HG03460 (cell line): Measurements from ENCODE around the gene TOMM6.

Source experiments
- ATAC-seq: cut with Tn5 transposase; IDR thresholded peaks from one replicate; pipeline ENCODE4 v1.9.1; 2021; ENCODE audit not compliant: unreplicated experiment

The TOMM6 gene

DNA sequence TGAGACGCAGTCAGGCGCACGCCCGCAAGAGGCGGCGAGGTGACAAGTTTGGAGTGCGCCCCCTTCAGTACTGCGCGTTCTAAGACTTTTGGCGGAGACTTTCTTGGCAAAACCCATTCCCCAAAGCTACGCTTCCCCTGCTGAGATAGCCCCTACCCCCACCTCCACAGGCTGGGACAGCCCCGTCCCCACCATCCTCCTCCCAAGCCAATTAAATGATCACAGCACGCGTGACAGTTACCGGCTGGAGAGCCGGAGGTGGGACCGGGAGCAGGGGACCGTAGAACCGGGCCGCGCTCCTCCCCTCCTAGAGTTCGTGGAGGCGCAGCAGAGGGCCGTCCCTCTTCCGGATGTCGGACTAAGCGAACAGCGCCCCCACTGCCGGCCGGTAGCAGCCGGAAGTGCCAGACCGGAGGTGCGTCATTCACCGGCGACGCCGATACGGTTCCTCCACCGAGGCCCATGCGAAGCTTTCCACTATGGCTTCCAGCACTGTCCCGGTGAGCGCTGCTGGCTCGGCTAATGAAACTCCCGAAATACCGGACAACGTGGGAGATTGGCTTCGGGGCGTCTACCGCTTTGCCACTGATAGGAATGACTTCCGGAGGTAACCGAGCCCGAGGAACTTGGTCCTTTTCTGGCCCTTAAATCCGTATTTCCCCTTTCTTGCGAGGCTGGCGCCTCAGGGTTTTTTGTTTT, at the start of gene TOMM6:
TOMM6 (plus strand) TSS at position 476 of the 699 bp plus-strand sequence; CDS start at position 480, 4 bp downstream.
- peak; percentile 69 for ATAC-seq

DNA sequence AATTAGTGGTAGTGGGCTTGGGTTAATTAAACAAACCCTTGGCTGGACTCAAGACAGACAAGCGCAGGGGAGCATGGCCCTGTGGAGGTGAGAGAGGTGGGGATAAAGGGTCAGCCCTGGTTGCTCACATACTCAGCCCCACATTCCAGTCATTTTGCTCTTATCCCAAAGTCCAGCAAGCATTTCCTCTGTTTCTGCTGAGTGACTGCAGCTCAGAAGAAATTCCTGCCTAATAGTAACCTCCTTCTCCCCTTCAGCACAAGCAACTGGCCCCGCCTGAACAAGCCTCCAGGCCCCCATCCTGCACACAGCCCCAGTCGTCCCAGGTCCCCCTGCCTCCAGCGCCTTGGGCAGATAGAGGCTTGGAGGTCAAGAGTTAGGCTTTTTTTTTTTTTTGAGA, 48.5 kb upstream of the TOMM6 start:
- ATAC-seq: no peak

GRCh38 chr6:41740366-41741162, 46.9 kb upstream of the TOMM6 start:
- ATAC-seq: no peak

DNA sequence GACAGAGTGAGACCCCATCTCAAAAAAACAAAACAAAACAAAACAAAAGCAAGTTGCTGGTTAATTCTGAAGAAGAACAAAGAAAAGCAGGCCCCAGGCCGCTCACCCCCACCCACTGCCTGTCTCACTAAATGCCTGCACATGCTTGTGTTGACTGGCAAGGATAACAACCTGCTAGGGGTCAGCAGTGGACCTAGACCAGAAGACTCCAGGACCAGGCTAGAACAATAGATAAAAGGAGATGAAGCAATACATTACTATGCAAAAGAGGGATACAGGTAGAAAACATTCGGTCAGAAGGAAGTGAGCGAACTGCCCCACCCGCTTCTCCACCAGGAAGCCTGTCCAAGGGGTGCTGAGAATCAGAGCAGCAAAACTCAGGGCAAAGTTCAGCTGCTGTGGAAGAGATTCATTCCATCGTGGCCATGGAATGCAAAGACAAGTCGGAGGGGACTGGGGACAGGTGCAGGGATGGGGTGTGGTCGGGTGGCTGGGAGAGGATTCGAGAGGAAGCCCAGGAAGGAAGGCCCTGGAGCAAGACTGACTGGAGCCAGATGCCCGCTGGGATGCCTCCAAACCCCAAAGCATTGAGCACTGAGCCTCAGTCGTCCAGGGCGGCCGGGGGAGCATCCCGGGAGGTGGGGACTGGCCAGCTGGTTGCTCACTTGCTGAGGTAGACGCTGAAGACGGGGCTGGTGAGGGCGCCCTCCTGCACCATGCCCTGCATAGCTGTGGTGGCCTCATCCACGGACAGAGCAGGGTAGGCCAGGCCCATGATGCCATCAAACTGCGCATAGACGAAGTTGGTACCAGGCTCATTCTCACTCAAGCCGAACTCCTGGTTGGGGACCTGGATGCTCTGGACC, 45.6 kb upstream of the TOMM6 start:
- ATAC-seq: no peak

GRCh38 chr6:41743406-41744235, 43.9 kb upstream of the TOMM6 start:
- ATAC-seq: no peak

DNA sequence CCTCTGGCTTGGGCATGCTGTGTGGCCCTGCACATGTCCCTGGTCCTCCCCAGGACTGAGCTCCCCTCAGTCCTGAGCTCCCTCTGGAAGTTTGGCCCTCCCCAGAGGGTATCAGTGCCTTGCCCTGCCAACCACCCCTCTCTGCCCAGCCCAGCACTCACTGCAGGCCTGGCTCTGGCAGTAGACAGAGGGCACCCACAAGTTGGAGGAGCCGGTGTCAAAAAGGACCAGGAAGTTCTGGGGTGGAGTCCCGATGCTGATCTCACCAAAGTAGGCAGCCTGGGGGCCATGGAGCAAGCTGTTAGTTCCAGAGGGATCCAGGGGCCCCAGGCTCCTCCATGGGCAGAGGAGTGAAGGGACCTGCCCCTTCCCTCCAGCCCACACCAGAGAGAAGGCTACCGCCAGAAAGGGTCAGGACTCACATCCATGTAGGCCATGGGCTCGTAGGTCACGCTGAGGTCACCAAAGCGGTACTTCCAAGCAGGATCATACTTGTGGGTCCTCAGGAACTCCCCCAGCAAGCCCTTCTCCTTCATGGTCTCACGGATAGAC, 43.2 kb upstream of the TOMM6 start:
- no peak for ATAC-seq

GRCh38 chr6:41746107-41746506, 41.4 kb upstream of the TOMM6 start:
- no peak for ATAC-seq

DNA sequence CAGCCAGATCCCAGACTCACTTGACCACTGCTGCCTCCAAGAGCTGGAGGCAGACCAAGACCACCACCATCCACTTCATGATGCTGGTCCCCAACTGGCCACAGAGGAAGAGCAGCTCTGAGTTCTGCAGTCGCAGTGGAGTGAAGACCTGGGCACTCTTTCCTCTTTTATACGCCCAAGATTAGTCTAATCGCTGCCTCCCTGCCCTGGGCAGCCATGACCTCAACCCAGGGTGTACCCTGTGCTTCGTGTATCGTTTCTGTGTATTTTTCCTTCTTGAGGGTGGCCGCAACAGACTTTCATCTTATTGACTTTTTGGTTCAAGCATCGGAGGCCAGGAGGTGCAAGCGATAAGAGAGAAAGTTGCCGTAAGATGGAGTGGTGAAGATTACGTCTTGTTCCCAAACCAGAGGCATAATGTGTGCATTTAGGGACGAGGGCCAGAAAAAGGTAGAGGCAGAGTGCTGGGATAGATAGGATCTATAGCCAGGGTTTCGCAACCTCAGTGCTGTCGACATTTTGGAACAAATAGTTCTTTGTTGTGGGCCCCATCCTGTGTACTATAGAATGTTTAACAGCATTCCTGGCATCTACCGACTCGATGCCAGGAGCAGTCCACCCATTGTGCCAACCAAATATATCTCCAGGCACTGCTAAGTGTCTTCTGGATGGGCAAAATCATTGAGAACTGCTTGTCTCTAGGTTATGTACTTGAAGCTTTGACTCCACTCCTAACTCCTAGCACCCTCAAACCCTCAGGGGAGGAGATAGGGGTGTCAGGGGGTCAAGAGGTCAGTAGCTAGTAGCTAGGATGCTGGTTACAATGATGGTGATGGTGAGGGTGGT, 40.0 kb upstream of the TOMM6 start, which contains the start of gene PGC:
PGC (minus strand) TSS at position 142 of the 846 bp plus-strand sequence; CDS start at position 79, 63 bp downstream.
- no peak for ATAC-seq

GRCh38 chr6:41748102-41748477, 39.4 kb upstream of the TOMM6 start:
- ATAC-seq: no peak

DNA sequence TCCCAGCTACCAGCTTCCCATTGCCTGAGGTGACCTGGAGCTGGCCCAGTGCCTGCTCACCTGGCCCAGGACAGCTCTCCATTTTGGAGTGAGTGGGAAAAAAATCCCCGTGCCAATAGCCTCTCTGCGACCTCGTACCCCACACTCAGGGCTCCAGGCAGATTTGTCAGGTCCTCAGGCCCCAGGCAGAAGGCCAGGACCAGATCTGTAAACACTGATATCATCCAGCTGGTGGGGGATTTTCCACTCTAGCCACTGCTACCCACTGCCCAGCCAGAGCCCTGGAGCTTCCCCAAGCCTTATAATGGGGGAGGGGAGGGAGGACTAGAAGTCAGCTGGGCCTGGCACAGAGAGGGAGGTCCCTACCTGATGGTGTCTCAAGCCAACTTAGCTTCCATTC, 39.0 kb upstream of the TOMM6 start:
- ATAC-seq: no peak

DNA sequence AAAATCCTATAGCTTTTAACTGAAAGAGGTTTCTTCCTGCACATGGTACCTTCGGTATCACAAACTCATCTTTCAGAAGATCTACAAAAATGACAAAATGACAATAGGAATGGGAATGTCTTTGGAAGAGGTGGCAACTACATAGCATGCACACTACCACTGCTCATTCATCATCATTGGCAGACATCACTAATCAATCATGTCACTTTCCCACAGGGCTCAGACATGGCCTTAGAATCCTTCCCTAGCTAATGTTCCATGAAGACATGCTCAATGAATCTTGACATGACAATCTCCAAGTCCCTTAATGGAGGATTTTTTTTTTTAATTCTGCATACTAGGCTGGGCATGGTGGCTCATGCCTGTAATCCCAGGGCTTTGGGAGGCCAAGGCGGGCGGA, 37.1 kb upstream of the TOMM6 start:
- ATAC-seq: no peak

GRCh38 chr6:41755895-41756294, 31.6 kb upstream of the TOMM6 start:
- ATAC-seq: no peak

DNA sequence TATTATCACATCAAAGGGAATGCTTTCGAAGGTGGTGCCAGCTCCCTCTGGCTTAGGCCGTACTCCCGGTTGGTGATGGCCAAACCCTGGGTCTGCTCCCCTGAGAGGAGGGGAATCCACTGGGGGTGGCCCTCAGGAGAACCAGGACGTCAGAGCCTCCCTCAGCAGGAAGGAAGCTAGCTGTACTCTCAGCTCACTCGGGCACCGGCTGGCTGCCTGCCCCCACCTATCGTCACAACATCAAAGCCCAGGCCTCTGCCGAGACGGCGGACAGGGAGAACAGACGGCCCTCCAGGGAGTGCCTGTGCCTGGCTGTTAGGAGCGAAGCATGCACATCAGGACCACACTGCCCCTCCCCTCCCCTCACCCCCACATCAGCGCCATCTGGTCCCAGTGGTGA, 31.1 kb upstream of the TOMM6 start:
- ATAC-seq: no peak

- ATAC-seq: no peak
Observed at GRCh38 chr6:41757271-41757670, 30.2 kb upstream of the TOMM6 start.

DNA sequence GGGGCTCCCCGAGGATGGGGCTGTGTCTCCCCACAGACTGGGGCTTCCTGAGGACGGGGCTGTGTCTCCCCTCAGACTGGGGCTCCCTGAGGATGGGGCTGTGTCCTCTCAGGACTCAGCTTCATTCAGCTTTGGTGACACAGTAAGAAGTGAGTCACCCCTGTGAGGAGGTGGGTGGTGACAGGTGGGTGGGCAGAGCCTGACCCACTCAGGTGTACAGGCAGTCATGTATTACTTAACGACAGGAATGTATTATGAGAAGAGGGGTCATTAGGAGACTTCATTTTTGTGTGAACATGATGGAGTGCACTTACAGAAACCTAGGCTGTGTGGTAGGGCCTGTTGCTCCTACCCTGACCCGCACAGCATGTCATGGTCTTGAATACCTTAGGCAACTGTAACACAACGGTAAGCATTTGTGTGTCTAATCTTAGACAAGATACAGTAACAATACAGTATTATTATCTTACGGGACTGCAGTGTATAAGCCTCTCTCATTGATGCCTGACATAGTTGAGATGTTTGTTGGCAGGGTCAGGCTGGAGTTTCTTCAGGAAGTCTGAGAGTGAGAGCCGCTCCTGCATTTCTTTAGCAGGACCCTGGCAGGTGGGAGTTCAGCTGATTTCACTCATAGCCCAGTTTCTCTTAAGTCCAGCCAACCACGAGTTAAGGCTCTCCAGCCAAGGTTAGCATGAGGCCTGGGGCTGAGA, 29.4 kb upstream of the TOMM6 start:
- no peak for ATAC-seq

- ATAC-seq: no peak
Observed at GRCh38 chr6:41758641-41759035, 28.9 kb upstream of the TOMM6 start.

- no peak for ATAC-seq
Observed at GRCh38 chr6:41759106-41759904, 28.2 kb upstream of the TOMM6 start.
